Measurements from ENCODE around the gene VPREB3. TPM values are rescaled to one million over a fixed set of nuclear protein-coding genes. Genes with fewer than 3 reads are reported as not detected.

Gene VPREB3
- total RNA-seq, 2 donors from 2014 or later = not detected

DNA sequence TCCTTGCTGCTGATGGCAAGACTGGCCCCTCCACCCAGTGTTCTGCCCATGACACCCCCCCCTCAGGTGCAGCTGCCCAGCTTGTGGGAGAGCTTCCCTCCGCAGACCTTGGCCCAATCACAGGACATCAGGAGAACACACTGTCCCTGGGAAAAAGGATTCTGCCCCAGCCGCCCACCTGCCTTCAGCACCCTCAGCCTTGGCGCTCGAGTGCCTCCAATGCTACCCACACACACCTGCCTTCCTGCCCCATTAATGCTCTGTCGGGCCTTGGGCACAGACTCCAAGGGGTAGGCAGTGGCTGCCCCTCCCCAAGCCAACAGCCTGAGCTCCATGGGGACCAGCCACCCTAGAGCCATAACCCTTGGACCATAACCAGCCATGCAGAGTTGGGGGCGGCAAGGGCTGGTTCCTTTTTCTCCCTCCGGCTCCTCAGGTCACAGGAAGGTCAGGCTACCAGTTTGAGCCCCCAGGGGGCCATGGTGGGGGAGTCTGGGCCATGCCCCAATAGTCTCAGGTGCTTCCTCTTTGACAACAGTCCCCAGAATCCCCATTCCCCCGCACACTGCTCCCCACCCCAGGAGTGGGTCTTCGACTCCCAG, 2.0 kb downstream of the VPREB3 start:
- Histone ChIP-seq H3K4me1 (peaks cover 0 to 19% of the 10 kb centered on the region in 2 donors), H3K4me3 (no peak overlapping the region), H3K27ac (no peak overlapping the region), H3K36me3 (no peaks in the 10 kb centered on the region), H3K27me3 (no peaks in the 10 kb centered on the region), H3K9me3 (no peaks in the 10 kb centered on the region)
- TF ChIP-seq, protein P1, sequence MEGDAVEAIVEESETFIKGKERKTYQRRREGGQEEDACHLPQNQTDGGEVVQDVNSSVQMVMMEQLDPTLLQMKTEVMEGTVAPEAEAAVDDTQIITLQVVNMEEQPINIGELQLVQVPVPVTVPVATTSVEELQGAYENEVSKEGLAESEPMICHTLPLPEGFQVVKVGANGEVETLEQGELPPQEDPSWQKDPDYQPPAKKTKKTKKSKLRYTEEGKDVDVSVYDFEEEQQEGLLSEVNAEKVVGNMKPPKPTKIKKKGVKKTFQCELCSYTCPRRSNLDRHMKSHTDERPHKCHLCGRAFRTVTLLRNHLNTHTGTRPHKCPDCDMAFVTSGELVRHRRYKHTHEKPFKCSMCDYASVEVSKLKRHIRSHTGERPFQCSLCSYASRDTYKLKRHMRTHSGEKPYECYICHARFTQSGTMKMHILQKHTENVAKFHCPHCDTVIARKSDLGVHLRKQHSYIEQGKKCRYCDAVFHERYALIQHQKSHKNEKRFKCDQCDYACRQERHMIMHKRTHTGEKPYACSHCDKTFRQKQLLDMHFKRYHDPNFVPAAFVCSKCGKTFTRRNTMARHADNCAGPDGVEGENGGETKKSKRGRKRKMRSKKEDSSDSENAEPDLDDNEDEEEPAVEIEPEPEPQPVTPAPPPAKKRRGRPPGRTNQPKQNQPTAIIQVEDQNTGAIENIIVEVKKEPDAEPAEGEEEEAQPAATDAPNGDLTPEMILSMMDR (IDR thresholded peaks at IDR 0.05) = no peak
- no peak for DNase-seq (ENCODE audit: low spot score)

- DNase-seq (ENCODE audit: low spot score) = no peak
- TF ChIP-seq, protein P1 (IDR thresholded peaks at IDR 0.05) = no peak
- Histone ChIP-seq H3K36me3 (no peaks in the 10 kb centered on the region), H3K4me3 (peak overlapping the region; percentile 53 to 63), H3K4me1 (peaks cover 0 to 19% of the 10 kb centered on the region in 2 donors), H3K27me3 (no peaks in the 10 kb centered on the region), H3K27ac (peak overlapping the region; percentile 88 to 94), H3K9me3 (no peaks in the 10 kb centered on the region)
These were observed 2.7 kb downstream of the VPREB3 start for GRCh38 chr22:23751441-23751996.

GRCh38 chr22:23750714-23751440, 3.3 kb downstream of the VPREB3 start, which contains the start of gene ZNF70:
TSS of gene ZNF70 (minus strand) at chr22:23751112. CDS start at chr22:23745140, 5,972 bp downstream.
- peak; percentile 82 for DNase-seq (ENCODE audit: low spot score)
- TF ChIP-seq, protein P1 (IDR thresholded peaks at IDR 0.05) = peak in 1 of 2 donors; percentile 31
- Histone ChIP-seq H3K4me1 (peaks cover 0 to 19% of the 10 kb centered on the region in 2 donors), H3K9me3 (no peaks in the 10 kb centered on the region), H3K27ac (peak within 1 kb of the TSS; percentile 88 to 94), H3K27me3 (no peaks in the 10 kb centered on the region), H3K36me3 (no peaks in the 10 kb centered on the region), H3K4me3 (peak within 1 kb of the TSS; percentile 53 to 63)

DNA sequence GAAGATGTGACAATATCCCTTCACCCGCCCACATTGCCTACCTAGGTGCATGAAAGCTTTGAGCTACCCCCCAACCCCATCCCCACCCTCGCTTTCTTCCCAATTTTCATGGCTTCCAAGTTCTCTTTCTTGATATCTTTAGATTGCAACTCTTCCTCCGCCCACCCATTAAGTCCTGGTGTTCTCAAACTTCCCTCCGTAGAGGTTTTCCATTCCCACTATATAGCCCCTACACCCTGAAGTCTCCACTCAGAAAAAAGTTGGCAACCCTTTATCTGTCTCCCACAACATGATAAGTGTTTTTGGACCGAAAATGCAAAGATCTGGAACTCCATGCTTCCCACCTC, 3.9 kb downstream of the VPREB3 start:
- TF ChIP-seq, protein P1 (IDR thresholded peaks at IDR 0.05) = no peak
- H3K27me3 ChIP-seq = no peaks in the 10 kb centered on the region
- no peak for DNase-seq (ENCODE audit: low spot score)
- no peaks in the 10 kb centered on the region for H3K36me3 ChIP-seq
- H3K9me3 ChIP-seq = no peaks in the 10 kb centered on the region
- peak overlapping the region; percentile 53 to 63 for H3K4me3 ChIP-seq
- peaks cover 0 to 19% of the 10 kb centered on the region in 2 donors for H3K4me1 ChIP-seq
- peak overlapping the region; percentile 88 to 94 for H3K27ac ChIP-seq

GRCh38 chr22:23749841-23750301, 4.4 kb downstream of the VPREB3 start:
- Histone ChIP-seq H3K27me3 (no peaks in the 10 kb centered on the region), H3K27ac (peak overlapping the region in 1 of 2 donors; percentile 88), H3K9me3 (no peaks in the 10 kb centered on the region), H3K36me3 (peaks cover 5% of the 10 kb centered on the region), H3K4me1 (peaks cover 0 to 19% of the 10 kb centered on the region in 2 donors), H3K4me3 (peak overlapping the region in 1 of 2 donors; percentile 63)
- TF ChIP-seq, protein P1 (IDR thresholded peaks at IDR 0.05) = no peak
- DNase-seq (ENCODE audit: low spot score) = no peak

Data from right atrium auricular region (tissue), 2 donors.